Naive thymus-derived CD8-positive, alpha-beta T cell (primary cell): ENCODE results near the gene HMCN1. TPM values are rescaled to one million over a fixed set of nuclear protein-coding genes. Genes with fewer than 3 reads are reported as not detected.

Experiments used
- ATAC-seq, 2 donors: fragments of 150-1000 bp; cut with Tn5 transposase in 1 of 2; sonication (Bioruptor Pico), chemical (Tn5 transposase) in 1 of 2; 1 replicate in 1 of 2; 2 replicates in 1 of 2; pipeline ENCODE4 v1.10.0; 2021; ENCODE audit warnings: mild to moderate bottlenecking in 2 of 2, moderate library complexity in 2 of 2
- POLR2A ChIA-PET: fragments of 350-600 bp; sonication (Branson Sonifier 250); formaldehyde crosslinking; loops from one replicate; lab custom pipeline; 2021; ENCODE audit warnings: antibody characterized with exemption; lab: Charles Lee
- DNase-seq, 10 donors: peaks; one replicate each; pipeline versions ENCODE4 v3.0.0 to v3.0.0-alpha.2; 2020 to 2022
- H3K27ac Mint-ChIP-seq, 10 donors: one replicate each; pipeline ENCODE4 v1.8.0; 2020 to 2022; ENCODE audit warnings: mild to moderate bottlenecking in 10 of 10, mixed read lengths in 10 of 10, moderate library complexity in 4 of 10, inconsistent platforms in 1 of 10
- H3K27me3 Mint-ChIP-seq, 5 donors: one replicate each; pipeline ENCODE4 v1.8.0; 2021 to 2022; ENCODE audit warnings: mixed read lengths in 5 of 5
- H3K36me3 Mint-ChIP-seq, 3 donors: one replicate each; pipeline ENCODE4 v1.8.0; 2020 to 2022; ENCODE audit warnings: mixed read lengths in 3 of 3, mild to moderate bottlenecking in 2 of 3, inconsistent platforms in 1 of 3
- H3K4me1 Mint-ChIP-seq, 4 donors: one replicate each; pipeline ENCODE4 v1.8.0; 2021 to 2022; ENCODE audit warnings: mixed read lengths in 4 of 4
- H3K4me3 Mint-ChIP-seq, 10 donors: one replicate each; pipeline ENCODE4 v1.8.0; 2020 to 2022; ENCODE audit warnings: mild to moderate bottlenecking in 10 of 10, mixed read lengths in 10 of 10, moderate library complexity in 6 of 10, inconsistent platforms in 1 of 10
- H3K9me3 Mint-ChIP-seq, 9 donors: one replicate each; pipeline ENCODE4 v1.8.0; 2020 to 2022; ENCODE audit warnings: mixed read lengths in 9 of 9, mild to moderate bottlenecking in 3 of 9, inconsistent platforms in 1 of 9, moderate library complexity in 1 of 9
- polyA plus RNA-seq, 3 donors: library from polyadenylated mRNA; unstranded; fragments of 300-500 nt; fragmentation: Illumina TruSeq; gene quantifications; one replicate each; pipeline ENCODE4 v1.2.3, GENCODE V29; 2021
- total RNA-seq, 8 experiments: library from RNA in 2 of 8; stranded (reverse) in 2 of 8; gene quantifications; one replicate each; pipeline ENCODE4 v1.2.3 and lab custom pipeline; 2021 to 2026

The HMCN1 gene
- total and polyA plus RNA-seq, 5 experiments from 2014 or later = 0.14 to 0.26 TPM; not detected in 3

GRCh38 chr1:185843986-185844385 lies 109.8 kb downstream of the HMCN1 start:
- H3K9me3 Mint-ChIP-seq = no peaks in the 10 kb centered on the region

GRCh38 chr1:185846672-185847444 lies 112.7 kb downstream of the HMCN1 start:
- no peaks in the 10 kb centered on the region for H3K4me1 Mint-ChIP-seq

More at GRCh38 chr1:185843986-185844385, 109.8 kb downstream of the HMCN1 start:
- Mint-ChIP-seq H3K27ac (no peak overlapping the region), H3K36me3 (no peaks in the 10 kb centered on the region), H3K27me3 (peaks cover 0 to 8% (median 5%) of the 10 kb centered on the region in 5 donors), H3K4me3 (no peak overlapping the region), H3K4me1 (no peaks in the 10 kb centered on the region)
- no peak for ATAC-seq
- POLR2A ChIA-PET = no interaction called here
- no peak for DNase-seq

GRCh38 chr1:185849014-185849413 lies 114.8 kb downstream of the HMCN1 start:
- H3K36me3 Mint-ChIP-seq = peaks cover 0 to 2% (median 0%) of the 10 kb centered on the region in 3 donors

More at GRCh38 chr1:185846672-185847444, 112.7 kb downstream of the HMCN1 start:
- no peak for DNase-seq
- H3K4me3 Mint-ChIP-seq = no peak overlapping the region
- H3K27ac Mint-ChIP-seq = no peak overlapping the region
- no peak for ATAC-seq
- H3K9me3 Mint-ChIP-seq = no peaks in the 10 kb centered on the region
- POLR2A ChIA-PET = no interaction called here
- peaks cover 0 to 2% (median 0%) of the 10 kb centered on the region in 3 donors for H3K36me3 Mint-ChIP-seq
- H3K27me3 Mint-ChIP-seq = peaks cover 0 to 8% (median 3%) of the 10 kb centered on the region in 5 donors

DNA sequence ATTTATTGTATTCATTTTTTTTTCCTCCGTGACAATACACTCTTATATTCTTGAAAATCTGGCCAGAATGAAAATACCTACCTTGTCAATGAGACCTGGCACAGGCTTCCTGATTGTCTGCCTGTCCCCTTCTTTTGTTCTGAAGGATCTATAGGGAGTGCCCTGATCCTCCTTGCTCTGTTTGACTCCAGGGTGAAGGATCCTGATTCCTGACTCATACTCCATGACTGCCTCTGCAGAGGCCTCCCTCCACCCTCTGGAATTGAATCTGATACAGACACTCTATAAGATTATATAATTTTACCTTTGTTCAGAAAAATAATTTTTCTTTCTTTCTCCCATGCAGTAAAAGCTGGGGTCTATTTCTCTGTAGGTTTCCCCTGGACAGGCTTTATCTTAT lies 116.2 kb downstream of the HMCN1 start:
- no peak overlapping the region for H3K4me3 Mint-ChIP-seq
- H3K27me3 Mint-ChIP-seq = peaks cover 0 to 5% (median 2%) of the 10 kb centered on the region in 5 donors
- ATAC-seq = no peak

More at GRCh38 chr1:185849014-185849413, 114.8 kb downstream of the HMCN1 start:
- POLR2A ChIA-PET = no interaction called here
- DNase-seq = no peak
- Mint-ChIP-seq H3K4me1 (no peaks in the 10 kb centered on the region), H3K27me3 (peaks cover 0 to 3% (median 0%) of the 10 kb centered on the region in 5 donors), H3K27ac (no peak overlapping the region), H3K4me3 (no peak overlapping the region), H3K9me3 (no peaks in the 10 kb centered on the region)
- ATAC-seq = no peak

DNA sequence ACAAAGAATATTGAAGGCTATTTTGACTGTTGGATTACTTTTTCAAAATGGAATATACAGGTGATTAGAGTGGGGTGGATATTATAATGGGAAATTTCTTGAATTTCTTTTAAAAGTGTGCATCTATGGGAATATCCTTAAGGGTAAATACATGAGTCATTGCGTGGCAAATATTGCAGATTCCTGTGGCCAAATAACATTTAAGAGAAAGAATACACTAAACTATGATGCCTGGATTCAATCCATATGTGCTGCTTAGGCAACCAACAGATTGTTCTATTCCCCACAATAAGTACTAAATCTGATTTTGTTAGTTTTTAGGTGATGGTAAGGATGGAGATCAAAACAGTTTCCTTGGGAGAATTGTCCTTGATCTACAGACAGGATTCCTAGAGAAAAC lies 119.5 kb downstream of the HMCN1 start:
- peaks cover 0 to 2% (median 0%) of the 10 kb centered on the region in 3 donors for H3K36me3 Mint-ChIP-seq
- POLR2A ChIA-PET = no interaction called here
- DNase-seq (no peak), ATAC-seq (no peak)
- H3K9me3 Mint-ChIP-seq = no peaks in the 10 kb centered on the region
- H3K4me3 Mint-ChIP-seq = no peak overlapping the region
- H3K27me3 Mint-ChIP-seq = peaks cover 0 to 5% (median 2%) of the 10 kb centered on the region in 5 donors
- H3K4me1 Mint-ChIP-seq = no peaks in the 10 kb centered on the region
- H3K27ac Mint-ChIP-seq = no peak overlapping the region

More for the DNA sequence above, 116.2 kb downstream of the HMCN1 start:
- H3K9me3 Mint-ChIP-seq = no peaks in the 10 kb centered on the region
- POLR2A ChIA-PET = no interaction called here
- no peaks in the 10 kb centered on the region for H3K4me1 Mint-ChIP-seq
- no peak for DNase-seq
- peaks cover 0 to 2% (median 0%) of the 10 kb centered on the region in 3 donors for H3K36me3 Mint-ChIP-seq
- H3K27ac Mint-ChIP-seq = no peak overlapping the region

DNA sequence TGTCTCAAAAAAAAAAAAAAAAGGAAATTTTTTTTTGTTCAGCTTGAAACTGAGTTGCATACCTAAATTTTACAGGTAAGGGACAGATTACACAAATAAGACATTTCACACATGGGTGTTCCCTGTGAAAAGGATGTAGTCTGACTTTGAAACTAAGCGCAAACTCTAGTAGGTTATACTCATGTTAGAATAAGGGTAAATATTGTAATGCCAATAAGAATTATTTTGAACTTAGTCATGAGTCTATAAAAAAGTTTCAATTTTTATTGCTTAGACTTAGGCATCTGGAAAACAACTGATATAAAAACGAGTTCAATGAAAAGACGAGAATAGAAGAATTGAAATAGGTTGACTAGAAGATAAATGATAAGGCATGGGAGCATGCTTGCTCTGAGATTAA lies 122.3 kb downstream of the HMCN1 start:
- Mint-ChIP-seq H3K27me3 (peaks cover 0 to 5% (median 3%) of the 10 kb centered on the region in 5 donors), H3K4me1 (no peaks in the 10 kb centered on the region), H3K4me3 (no peak overlapping the region), H3K36me3 (no peaks in the 10 kb centered on the region), H3K9me3 (no peaks in the 10 kb centered on the region), H3K27ac (no peak overlapping the region)
- POLR2A ChIA-PET = no interaction called here
- ATAC-seq (no peak), DNase-seq (no peak)

DNA sequence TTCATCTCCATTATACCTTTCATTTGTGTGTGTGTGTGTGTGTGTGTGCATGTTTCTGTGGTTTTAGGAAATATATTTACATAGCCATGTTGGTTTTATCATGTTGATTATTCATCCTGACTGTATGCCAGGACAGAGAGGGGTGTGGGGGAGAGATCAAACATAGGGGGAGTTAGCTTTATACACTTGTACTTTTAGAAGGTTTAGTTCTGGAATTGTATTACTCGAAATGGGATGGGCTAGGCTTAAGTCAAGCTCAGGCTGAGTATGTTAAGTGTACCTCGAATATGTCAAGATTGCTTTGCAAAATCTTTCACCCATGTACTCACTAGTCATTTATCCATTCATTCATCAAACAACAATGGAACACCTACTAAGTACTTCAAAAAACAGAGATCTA lies 123.3 kb downstream of the HMCN1 start:
- Mint-ChIP-seq H3K4me1 (no peaks in the 10 kb centered on the region), H3K27ac (no peak overlapping the region), H3K4me3 (no peak overlapping the region), H3K36me3 (no peaks in the 10 kb centered on the region), H3K9me3 (no peaks in the 10 kb centered on the region), H3K27me3 (peaks cover 0 to 6% (median 3%) of the 10 kb centered on the region in 5 donors)
- POLR2A ChIA-PET = no interaction called here
- no peak for ATAC-seq
- DNase-seq = no peak

- Mint-ChIP-seq H3K4me1 (no peaks in the 10 kb centered on the region), H3K9me3 (no peaks in the 10 kb centered on the region), H3K27me3 (peaks cover 0 to 9% (median 2%) of the 10 kb centered on the region in 5 donors), H3K27ac (no peak overlapping the region), H3K36me3 (no peaks in the 10 kb centered on the region), H3K4me3 (no peak overlapping the region)
- DNase-seq (no peak), ATAC-seq (no peak)
- POLR2A ChIA-PET = no interaction called here
Observed at GRCh38 chr1:185860311-185860710, 126.1 kb downstream of the HMCN1 start.

DNA sequence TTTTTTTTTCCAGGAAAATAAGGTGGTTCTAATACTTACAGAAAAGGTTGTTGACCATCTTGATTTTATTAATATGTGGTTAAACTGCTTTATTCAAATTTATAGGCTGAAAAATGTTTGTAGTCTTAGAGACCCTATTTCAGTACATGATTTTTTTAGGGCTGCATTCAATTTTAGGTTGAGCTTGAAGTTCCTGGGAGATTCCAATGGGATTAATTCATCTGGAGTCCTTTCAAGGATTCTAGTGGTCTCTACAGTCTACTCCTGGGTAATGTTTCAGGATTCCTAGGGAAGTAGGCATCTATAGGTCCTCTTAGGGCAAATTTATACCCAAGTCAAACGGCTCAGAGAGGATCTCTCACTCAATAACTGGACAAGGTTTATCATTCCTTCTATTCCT lies 126.7 kb downstream of the HMCN1 start:
- no peak overlapping the region for H3K4me3 Mint-ChIP-seq
- H3K9me3 Mint-ChIP-seq = no peaks in the 10 kb centered on the region
- no peak overlapping the region for H3K27ac Mint-ChIP-seq
- ATAC-seq (no peak), DNase-seq (no peak)
- POLR2A ChIA-PET = no interaction called here
- no peaks in the 10 kb centered on the region for H3K36me3 Mint-ChIP-seq
- no peaks in the 10 kb centered on the region for H3K4me1 Mint-ChIP-seq
- peaks cover 0 to 9% (median 2%) of the 10 kb centered on the region in 5 donors for H3K27me3 Mint-ChIP-seq

DNA sequence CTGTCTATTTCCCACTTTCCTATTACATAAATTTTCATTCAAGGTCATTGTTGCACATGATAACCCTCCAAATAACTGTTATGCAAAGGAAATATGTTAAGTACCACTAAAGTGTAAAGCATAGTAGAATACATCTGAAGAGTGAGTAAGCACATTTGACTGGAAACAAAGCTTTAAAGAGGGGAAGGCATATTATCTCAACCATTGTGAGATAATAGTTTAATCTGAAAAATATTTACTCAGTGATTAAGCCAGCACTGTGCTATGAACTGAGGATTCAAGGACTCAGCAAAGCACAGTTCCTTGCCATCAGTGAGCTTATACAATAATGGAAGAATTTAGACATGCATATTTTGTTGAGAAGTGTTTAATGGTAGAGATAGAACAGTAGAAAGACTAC lies 127.4 kb downstream of the HMCN1 start:
- Mint-ChIP-seq H3K27me3 (peaks cover 0 to 9% (median 2%) of the 10 kb centered on the region in 5 donors), H3K4me3 (no peak overlapping the region), H3K9me3 (no peaks in the 10 kb centered on the region), H3K36me3 (peaks cover 0 to 2% (median 0%) of the 10 kb centered on the region in 3 donors), H3K27ac (no peak overlapping the region), H3K4me1 (no peaks in the 10 kb centered on the region)
- no peak for ATAC-seq
- POLR2A ChIA-PET = no interaction called here
- DNase-seq = no peak

GRCh38 chr1:185862235-185862634 lies 128.0 kb downstream of the HMCN1 start:
- DNase-seq (no peak), ATAC-seq (no peak)
- POLR2A ChIA-PET = no interaction called here
- Mint-ChIP-seq H3K4me3 (no peak overlapping the region), H3K27me3 (peaks cover 2 to 9% (median 3%) of the 10 kb centered on the region in 5 donors), H3K9me3 (no peaks in the 10 kb centered on the region), H3K27ac (no peak overlapping the region), H3K4me1 (no peaks in the 10 kb centered on the region), H3K36me3 (peaks cover 0 to 2% (median under 1%) of the 10 kb centered on the region in 3 donors)

- ATAC-seq (no peak), DNase-seq (no peak)
- Mint-ChIP-seq H3K27ac (no peak overlapping the region), H3K36me3 (peaks cover 0 to 4% (median 2%) of the 10 kb centered on the region in 3 donors), H3K9me3 (no peaks in the 10 kb centered on the region), H3K27me3 (peaks cover 4 to 13% (median 10%) of the 10 kb centered on the region in 5 donors), H3K4me1 (no peaks in the 10 kb centered on the region), H3K4me3 (no peak overlapping the region)
- POLR2A ChIA-PET = no interaction called here
Observed at GRCh38 chr1:185864331-185864730, 130.1 kb downstream of the HMCN1 start.

GRCh38 chr1:185864889-185865517 lies 130.8 kb downstream of the HMCN1 start:
- Mint-ChIP-seq H3K27ac (no peak overlapping the region), H3K9me3 (no peaks in the 10 kb centered on the region), H3K27me3 (peaks cover 4 to 13% (median 12%) of the 10 kb centered on the region in 5 donors), H3K4me3 (no peak overlapping the region), H3K36me3 (peaks cover 0 to 4% (median 2%) of the 10 kb centered on the region in 3 donors), H3K4me1 (no peaks in the 10 kb centered on the region)
- POLR2A ChIA-PET = no interaction called here
- ATAC-seq = no peak
- DNase-seq = no peak
